Transverse colon (tissue), 4 donors: ENCODE results near the gene GABARAP. TPM values are rescaled to one million over a fixed set of nuclear protein-coding genes. Genes with fewer than 3 reads are reported as not detected.

Experiments used
- DNase-seq: peaks from one replicate; pipeline ENCODE4 v3.0.0-alpha.2; 2019
- H3K27ac ChIP-seq, 4 donors: fragments of 200-600 bp; sonication (generic); 2 replicates each; pipeline ENCODE4 v1.5.1; 2016 to 2018; ENCODE audit warnings: inconsistent platforms in 4 of 4
- H3K27me3 ChIP-seq: fragments of 200-600 bp; sonication (generic); 2 replicates; pipeline ENCODE4 v1.5.1; 2017; ENCODE audit warnings: inconsistent platforms
- H3K36me3 ChIP-seq, 4 donors: fragments of 200-600 bp; sonication (generic); 2 replicates each; pipeline ENCODE4 v1.5.1; 2017 to 2019; ENCODE audit warnings: inconsistent platforms in 4 of 4
- H3K4me1 ChIP-seq, 4 donors: fragments of 200-600 bp; sonication (generic); 2 replicates each; pipeline ENCODE4 v1.5.1; 2017 to 2020; ENCODE audit warnings: inconsistent platforms in 4 of 4
- H3K4me3 ChIP-seq, 4 donors: fragments of 200-600 bp; sonication (generic); 1 replicate in 1 of 4; 2 replicates in 3 of 4; pipeline versions ENCODE4 v1.5.1 to v1.6.1; 2017 to 2019; ENCODE audit warnings: inconsistent platforms in 4 of 4
- H3K9me3 ChIP-seq, 2 donors: fragments of 200-600 bp; sonication (generic); 2 replicates each; pipeline ENCODE4 v1.5.1; 2017 to 2019; ENCODE audit warnings: inconsistent platforms in 2 of 2
- CTCF ChIP-seq, 5 experiments: fragments of 200-600 bp in 3 of 5; fragments of 450-650 bp in 2 of 5; sonication (generic) in 3 of 5; IDR thresholded peaks; 1 replicate in 2 of 5; 2 replicates in 3 of 5; pipeline ENCODE4 v1.5.1; 2016 to 2017; ENCODE audit warnings: antibody characterized with exemption in 5 of 5, inconsistent platforms in 3 of 5, mild to moderate bottlenecking in 2 of 5, moderate library complexity in 1 of 5
- EP300 ChIP-seq: sonication (generic); formaldehyde crosslinking; IDR thresholded peaks from one replicate; pipeline ENCODE4 v1.6.1; 2017; ENCODE audit warnings: antibody characterized with exemption, low read depth
- POLR2A ChIP-seq: fragments of 450-650 bp; IDR thresholded peaks from one replicate; pipeline ENCODE4 v1.6.1; 2016; ENCODE audit warnings: antibody characterized with exemption, mild to moderate bottlenecking, moderate library complexity
- POLR2AphosphoS5 ChIP-seq, 3 donors: sonication (generic); formaldehyde crosslinking; IDR thresholded peaks; one replicate each; pipeline ENCODE4 v1.6.1; 2016; ENCODE audit warnings: antibody characterized with exemption in 3 of 3
- WGBS, 2 donors: methylation state at CpG; one replicate each; pipeline ENCODE4 v1.1.5; 2018; ENCODE audit warnings: low coverage in 1 of 2; 5-methylcytosine and 5-hydroxymethylcytosine counted together
- in situ Hi-C, 4 donors: fragments of 200-750 bp; cut with MboI; loops; one replicate each; pipeline versions ENCODE4 v1.15.0 to v1.15.1; 2017; ENCODE audit warnings: low sequenced_read_pairs in 3 of 4, low pct_ligation_motif_present in 1 of 4, low pct_unique_long_range_greater_than_20kb in 1 of 4
- intact Hi-C: fragments of 100-400 bp; cut with DNase I; formaldehyde crosslinking; loops from one replicate; pipeline ENCODE4 v1.15.1; 2023; ENCODE audit warnings: low total_unique reads
- total RNA-seq, 4 donors: library from RNA; depleted of rRNA; stranded (reverse); fragments of >200 nt; gene quantifications; one replicate each; pipeline ENCODE4 v1.1.0, GENCODE V29; 2016

The GABARAP gene
- total RNA-seq, 4 donors from 2014 or later, result 209 to 479 (median 394) TPM

GRCh38 chr17:7282752-7283321 lies 40.6 kb upstream of the GABARAP start:
- in situ Hi-C loops (loop anchor here in 2 of 4 donors (25.0 kb wide), 1 partner anchor 246 kb away; the partner anchor contains the start of genes SLC16A11 (in 2 of the 2) and SLC16A13 (in 2 of the 2)), intact Hi-C loops (no loop called here)
- peak overlapping the region in 3 of 4 donors; percentile 43 to 71 (median 54) for H3K4me3 ChIP-seq
- H3K27me3 ChIP-seq, result no peaks in the 10 kb centered on the region
- H3K9me3 ChIP-seq, result no peaks in the 10 kb centered on the region
- peaks cover 12 to 42% (median 33%) of the 10 kb centered on the region in 4 donors for H3K4me1 ChIP-seq
- H3K27ac ChIP-seq, result peak overlapping the region; percentile 84 to 89 (median 86)
- no peaks in the 10 kb centered on the region for H3K36me3 ChIP-seq
- no peak for DNase-seq
- WGBS, 2 donors, result 20 to 52% methylated on average over 1 to 6 of the region's 6 CpGs
- TF ChIP-seq POLR2A (no peak), CTCF (IDR thresholded peaks at IDR 0.05) (peak in 3 of 5 experiments; percentile 7 to 48 (median 33))

GRCh38 chr17:7281953-7282751 lies 39.9 kb upstream of the GABARAP start:
- intact Hi-C loops, result loop anchor here (2.0 kb wide), 1 partner anchor 15 kb away; no protein-coding TSS in a partner anchor
- no peaks in the 10 kb centered on the region for H3K9me3 ChIP-seq
- WGBS, 2 donors, result 9% methylated on average over 43 of the region's 43 CpGs; no CpG with 5 or more reads in 1 of the 2 donors

GRCh38 chr17:7281074-7281952 lies 39.1 kb upstream of the GABARAP start, which contains the start of gene SLC2A4:
SLC2A4 (plus strand) TSS chr17:7281718; CDS start chr17:7281935, 217 bp downstream.
- in situ Hi-C loops (loop anchor here in 2 of 4 donors (25.0 kb wide), 1 partner anchor 244 kb away; the partner anchor contains the start of genes SLC16A11 (in 2 of the 2) and SLC16A13 (in 2 of the 2)), intact Hi-C loops (loop anchor here (2.0 kb wide), 1 partner anchor 15 kb away; no protein-coding TSS in a partner anchor)
- peaks cover 12 to 42% (median 33%) of the 10 kb centered on the region in 4 donors for H3K4me1 ChIP-seq
- TF ChIP-seq EP300, result no peak
- peak; percentile 57 to 73 (median 59) for TF ChIP-seq POLR2AphosphoS5 (IDR thresholded peaks at IDR 0.05)
- peak; percentile 54 for TF ChIP-seq POLR2A
- TF ChIP-seq CTCF (IDR thresholded peaks at IDR 0.05), result no peak
- WGBS, 2 donors, result 0 to 10% methylated on average over 2 to 61 of the region's 71 CpGs
- H3K27ac ChIP-seq, result peak within 1 kb of the TSS; percentile 84 to 89 (median 86)
- peak; percentile 97 for DNase-seq
- peak within 1 kb of the TSS; percentile 41 to 71 (median 48) for H3K4me3 ChIP-seq
- no peaks in the 10 kb centered on the region for H3K36me3 ChIP-seq
- H3K9me3 ChIP-seq, result no peaks in the 10 kb centered on the region
- H3K27me3 ChIP-seq, result no peaks in the 10 kb centered on the region

More at GRCh38 chr17:7281953-7282751, 39.9 kb upstream of the GABARAP start:
- H3K4me3 ChIP-seq, result peak overlapping the region; percentile 41 to 71 (median 48)
- in situ Hi-C loops, result loop anchor here in 2 of 4 donors (25.0 kb wide), 1 partner anchor 245 kb away; the partner anchor contains the start of genes SLC16A11 (in 2 of the 2) and SLC16A13 (in 2 of the 2)
- peak overlapping the region; percentile 84 to 89 (median 86) for H3K27ac ChIP-seq
- peaks cover 12 to 42% (median 33%) of the 10 kb centered on the region in 4 donors for H3K4me1 ChIP-seq
- H3K27me3 ChIP-seq, result no peaks in the 10 kb centered on the region
- DNase-seq, result no peak
- no peaks in the 10 kb centered on the region for H3K36me3 ChIP-seq
- TF ChIP-seq POLR2A, result no peak
- TF ChIP-seq POLR2AphosphoS5 (IDR thresholded peaks at IDR 0.05), result peak in 2 of 3 donors; percentile 9 to 21
- no peak for TF ChIP-seq EP300

GRCh38 chr17:7280519-7281073 lies 38.3 kb upstream of the GABARAP start:
- H3K4me1 ChIP-seq, result peaks cover 12 to 42% (median 33%) of the 10 kb centered on the region in 4 donors
- WGBS, 2 donors, result 0% methylated on average over 3 to 29 of the region's 29 CpGs
- TF ChIP-seq CTCF (IDR thresholded peaks at IDR 0.05) (peak; percentile 86 to 99 (median 96)), POLR2A (peak; percentile 17), EP300 (peak; percentile 1), POLR2AphosphoS5 (IDR thresholded peaks at IDR 0.05) (peak in 2 of 3 donors; percentile 28 to 45)
- no peaks in the 10 kb centered on the region for H3K36me3 ChIP-seq
- DNase-seq, result peak; percentile 91
- H3K27me3 ChIP-seq, result no peaks in the 10 kb centered on the region
- intact Hi-C loops (loop anchor here (2.0 kb wide), 1 partner anchor 16 kb away; no protein-coding TSS in a partner anchor), in situ Hi-C loops (loop anchor here in 2 of 4 donors (25.0 kb wide), 1 partner anchor 243 kb away; the partner anchor contains the start of genes SLC16A11 (in 2 of the 2) and SLC16A13 (in 2 of the 2))
- H3K9me3 ChIP-seq, result no peaks in the 10 kb centered on the region
- peak overlapping the region in 3 of 4 donors; percentile 43 to 71 (median 54) for H3K4me3 ChIP-seq
- peak overlapping the region; percentile 84 to 89 (median 86) for H3K27ac ChIP-seq
